ENCODE measurements around the gene DNMT1.
"Not testable (repeated sequence)": the region's sequence is repeated elsewhere in the genome, so short reads cannot be mapped to it uniquely, and the experiment has no call there.

The DNMT1 gene

DNA sequence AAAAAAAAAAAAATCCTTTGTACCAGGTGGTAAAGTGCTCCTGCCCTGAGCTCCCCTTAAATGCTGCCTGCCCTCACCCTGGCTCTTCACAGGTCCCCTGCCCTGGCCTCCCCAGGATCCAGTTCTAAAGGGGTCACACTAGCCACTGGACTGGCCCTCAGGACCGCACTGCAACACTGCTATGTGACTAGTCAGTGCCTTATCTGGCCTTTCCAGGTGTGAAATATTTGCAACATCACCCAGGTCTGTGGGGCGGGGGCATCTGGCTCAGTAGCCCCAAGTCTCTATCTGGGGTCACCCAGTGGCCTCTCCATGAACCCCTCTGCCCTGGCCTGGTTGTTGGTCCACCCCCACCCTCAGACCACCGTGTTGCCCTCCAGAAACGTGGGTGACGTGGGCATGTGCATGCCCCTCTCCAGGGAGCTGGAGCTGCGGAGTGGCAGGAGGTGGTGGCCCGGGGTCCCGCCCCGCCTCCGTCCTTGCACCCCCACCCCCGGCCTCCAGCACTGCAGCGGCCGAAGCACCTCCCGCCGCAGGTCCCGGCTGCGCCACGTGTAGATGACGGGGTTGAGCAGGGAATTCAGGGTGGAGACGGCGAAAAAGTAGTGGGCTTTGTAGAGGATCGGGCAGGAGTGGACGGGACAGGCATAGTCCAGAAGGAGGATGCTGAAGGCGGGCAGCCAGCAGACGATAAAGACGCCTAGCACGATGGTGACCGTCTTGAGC, 28.9 kb upstream of the DNMT1 start:
- no peak for DNase-seq (ENCODE audit: low read depth, low spot score)
- no peak overlapping the region for H3K4me3 ChIP-seq (ENCODE audit: low read length)

DNA sequence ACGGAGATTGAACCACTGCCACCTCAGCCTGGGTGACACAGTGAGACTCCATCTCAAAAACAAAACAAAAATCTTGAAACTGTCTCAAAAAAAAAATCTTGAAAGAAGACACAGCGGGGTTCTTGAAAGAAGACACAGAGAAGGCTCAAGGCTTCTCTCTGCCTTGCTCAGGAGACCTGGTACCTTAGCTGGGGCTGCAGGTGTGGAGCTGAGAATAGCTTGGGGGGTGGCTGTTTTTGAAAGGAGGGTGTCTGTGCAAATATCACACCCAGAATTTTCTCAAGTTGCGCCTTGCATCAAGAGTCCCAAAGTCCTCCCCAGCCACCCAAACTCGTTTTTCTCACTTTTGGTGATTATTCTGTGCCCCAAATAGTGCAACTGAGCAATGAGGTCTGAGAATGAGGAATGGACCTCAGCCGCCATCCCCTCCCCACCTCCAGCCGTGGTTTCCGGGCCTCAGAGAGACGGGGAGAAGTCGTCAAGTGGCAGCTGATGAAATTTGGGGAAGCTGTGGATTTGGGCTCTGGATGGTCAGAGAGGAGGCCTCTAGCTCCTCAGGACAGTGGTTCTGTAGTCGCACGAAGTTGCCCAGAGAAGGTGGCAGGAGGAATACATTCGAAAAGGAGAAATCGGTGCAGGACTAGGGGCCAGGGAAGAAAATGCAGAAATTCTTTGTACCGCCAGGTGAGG, 27.6 kb upstream of the DNMT1 start:
- no peak overlapping the region for H3K4me3 ChIP-seq (ENCODE audit: low read length)
- DNase-seq (ENCODE audit: low read depth, low spot score) = no peak

DNA sequence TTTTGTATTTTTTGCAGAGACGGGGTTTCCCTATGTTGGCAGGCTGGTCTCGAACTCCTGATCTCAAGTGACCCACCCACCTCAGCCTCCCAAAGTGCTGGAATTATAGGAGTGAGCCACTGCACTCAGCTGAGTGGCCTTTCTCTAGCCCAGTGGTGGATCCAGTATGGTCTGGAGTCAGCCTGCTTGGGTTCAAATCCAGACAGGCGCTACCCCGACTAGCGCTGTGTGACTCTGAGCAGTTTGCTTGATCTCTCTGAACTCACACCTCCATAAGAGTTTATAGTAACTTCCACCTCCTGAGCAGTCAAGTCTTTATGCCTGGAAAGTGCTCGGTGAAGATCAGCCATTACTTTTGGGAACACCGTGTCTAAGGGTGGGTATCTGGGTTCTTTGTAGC, 25.9 kb upstream of the DNMT1 start:
- no peak overlapping the region for H3K4me3 ChIP-seq (ENCODE audit: low read length)
- no peak for DNase-seq (ENCODE audit: low read depth, low spot score)

DNA sequence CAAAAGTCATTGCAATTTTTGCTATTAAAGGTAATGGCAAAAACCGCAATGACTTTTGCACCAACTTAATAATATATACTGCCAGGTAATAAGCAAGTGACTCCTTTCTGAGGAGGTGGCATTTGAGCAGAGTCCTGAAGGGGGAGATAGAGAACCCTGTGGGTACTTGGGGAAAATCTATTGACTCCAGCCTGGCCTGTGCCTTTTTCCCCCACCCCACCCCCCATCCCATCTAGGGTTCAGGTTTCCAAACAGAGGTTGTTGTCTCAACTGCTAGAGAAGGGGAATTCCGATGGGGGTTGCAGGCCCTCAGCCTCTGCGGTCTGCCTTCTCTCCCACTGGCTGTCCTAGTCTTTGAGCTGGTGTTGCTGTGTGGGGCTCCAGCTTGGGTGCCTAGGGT, 24.9 kb upstream of the DNMT1 start:
- no peak overlapping the region for H3K4me3 ChIP-seq (ENCODE audit: low read length)
- DNase-seq (ENCODE audit: low read depth, low spot score) = no peak

DNA sequence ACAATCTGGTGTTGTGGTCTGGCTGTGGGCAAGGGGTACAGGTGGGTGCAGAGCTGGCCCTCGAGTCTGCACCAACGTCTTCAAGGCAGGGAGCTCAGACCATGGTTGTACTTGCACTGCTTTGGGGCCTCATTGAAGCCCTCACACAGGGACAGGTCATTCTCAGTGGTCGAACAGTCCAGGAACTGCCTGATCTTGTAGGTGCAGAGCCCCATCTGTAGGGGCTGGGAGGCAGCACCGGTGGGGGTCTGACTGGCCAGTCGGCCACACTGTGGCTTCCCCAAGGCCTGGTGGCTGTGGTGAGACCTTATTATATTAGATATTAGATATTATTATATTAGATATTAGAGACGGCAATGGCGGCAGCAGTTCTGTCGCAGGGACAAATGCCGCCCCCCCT, 22.3 kb upstream of the DNMT1 start:
- DNase-seq (ENCODE audit: low read depth, low spot score) = no peak
- H3K4me3 ChIP-seq (ENCODE audit: low read length) = no peak overlapping the region

DNA sequence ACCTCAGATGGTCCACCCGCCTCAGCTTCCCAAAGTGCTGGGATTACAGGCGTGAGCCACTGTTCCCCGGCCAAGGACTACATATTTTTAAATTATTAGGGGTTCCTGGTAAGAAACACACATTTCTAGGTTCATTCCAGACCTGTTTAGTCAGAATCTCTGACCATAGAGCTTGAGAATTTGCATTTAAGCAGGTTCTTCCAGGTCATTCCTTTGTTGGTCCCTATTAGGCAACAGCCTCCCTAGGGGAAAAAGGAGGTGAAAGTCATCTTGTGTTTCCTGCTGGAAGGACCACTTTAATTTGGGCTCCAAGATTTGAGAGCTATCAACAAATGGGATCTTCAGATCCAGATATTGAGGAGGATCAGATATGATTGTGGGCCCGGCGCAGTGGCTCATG, 20.0 kb upstream of the DNMT1 start:
- H3K4me3 ChIP-seq (ENCODE audit: low read length) = no peak overlapping the region
- DNase-seq (ENCODE audit: low read depth, low spot score) = no peak

DNA sequence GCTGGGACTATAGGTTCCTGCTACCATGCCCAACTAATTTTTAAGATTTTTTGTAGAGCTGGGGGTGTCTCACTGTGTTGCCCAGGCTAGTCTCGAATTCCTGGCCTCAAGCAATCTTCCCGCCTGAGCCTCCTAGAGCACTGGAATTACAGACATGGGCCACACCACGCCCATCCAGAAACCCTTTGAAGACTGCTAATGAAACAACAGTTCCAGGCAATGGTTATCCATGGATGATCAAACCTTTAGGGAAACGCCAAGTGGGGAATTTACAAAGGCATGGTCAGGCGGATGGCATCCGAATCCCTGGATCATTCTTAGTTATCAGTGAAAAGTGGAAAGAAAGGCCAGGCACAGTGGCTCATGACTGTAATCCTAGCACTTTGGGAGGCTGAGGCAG, 16.9 kb upstream of the DNMT1 start:
- no peak for DNase-seq (ENCODE audit: low read depth, low spot score)

DNA sequence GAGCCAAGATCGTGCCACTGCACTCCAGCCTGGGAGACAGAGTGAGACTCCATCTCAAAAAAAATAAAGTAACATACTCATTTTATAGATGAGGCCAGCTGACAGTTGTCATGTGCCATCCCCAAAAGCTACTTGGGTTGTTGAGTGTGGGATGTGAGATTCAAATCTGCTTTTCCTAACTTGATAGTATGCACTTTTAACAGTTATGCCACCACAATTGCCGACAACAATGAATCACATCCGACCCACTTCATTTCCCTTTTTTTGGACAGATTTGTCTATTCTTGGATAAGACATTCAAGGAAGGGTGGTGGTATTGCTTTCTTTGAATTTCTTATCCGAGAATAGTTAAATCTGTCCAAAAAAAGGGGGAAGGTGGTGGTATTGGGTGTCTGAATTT, 16.3 kb upstream of the DNMT1 start:
- no peak overlapping the region for H3K4me3 ChIP-seq (ENCODE audit: low read length)
- DNase-seq (ENCODE audit: low read depth, low spot score) = no peak

More for the DNA sequence above, 16.9 kb upstream of the DNMT1 start:
- no peak overlapping the region for H3K4me3 ChIP-seq (ENCODE audit: low read length)

DNA sequence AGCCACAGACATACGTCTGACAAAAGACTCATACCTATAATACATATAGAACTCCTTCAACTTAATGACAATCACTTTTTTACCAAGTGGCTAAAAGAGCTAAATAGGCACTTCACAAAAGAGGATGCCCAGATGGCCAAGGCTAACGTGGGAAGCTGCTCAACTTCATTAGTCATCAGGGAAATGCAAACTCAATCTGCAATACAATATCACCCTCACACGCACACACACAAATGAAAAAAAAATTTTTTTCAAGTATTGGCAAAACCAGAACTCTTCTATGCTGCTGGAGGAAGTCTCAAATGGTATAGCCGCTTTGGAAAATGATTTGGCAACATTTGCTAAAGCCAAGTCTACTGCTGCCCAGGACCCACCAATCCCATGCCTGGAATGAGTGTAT, 14.6 kb upstream of the DNMT1 start:
- H3K4me3 ChIP-seq (ENCODE audit: low read length) = no peak overlapping the region
- no peak for DNase-seq (ENCODE audit: low read depth, low spot score)

DNA sequence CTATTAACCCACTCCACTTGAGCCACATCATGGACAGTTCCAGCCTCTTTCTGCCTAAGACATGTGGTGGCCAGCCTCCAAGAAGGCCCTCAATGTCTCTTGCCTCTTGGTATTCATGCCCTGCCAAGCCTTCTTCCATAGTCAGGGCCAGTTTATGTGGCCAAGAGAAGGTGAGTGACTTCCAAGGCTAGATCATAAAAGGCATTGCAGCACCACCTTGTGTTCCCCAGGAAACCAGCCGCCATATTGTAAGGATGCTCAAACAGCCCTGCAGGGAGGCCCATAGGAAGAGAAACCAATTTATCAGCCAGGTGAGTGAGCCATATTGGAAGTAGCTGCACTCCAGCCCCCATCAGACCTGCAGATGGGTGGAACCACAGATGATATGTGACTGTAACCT, 12.3 kb upstream of the DNMT1 start:
- no peak overlapping the region for H3K4me3 ChIP-seq (ENCODE audit: low read length)
- DNase-seq (ENCODE audit: low read depth, low spot score) = no peak

DNA sequence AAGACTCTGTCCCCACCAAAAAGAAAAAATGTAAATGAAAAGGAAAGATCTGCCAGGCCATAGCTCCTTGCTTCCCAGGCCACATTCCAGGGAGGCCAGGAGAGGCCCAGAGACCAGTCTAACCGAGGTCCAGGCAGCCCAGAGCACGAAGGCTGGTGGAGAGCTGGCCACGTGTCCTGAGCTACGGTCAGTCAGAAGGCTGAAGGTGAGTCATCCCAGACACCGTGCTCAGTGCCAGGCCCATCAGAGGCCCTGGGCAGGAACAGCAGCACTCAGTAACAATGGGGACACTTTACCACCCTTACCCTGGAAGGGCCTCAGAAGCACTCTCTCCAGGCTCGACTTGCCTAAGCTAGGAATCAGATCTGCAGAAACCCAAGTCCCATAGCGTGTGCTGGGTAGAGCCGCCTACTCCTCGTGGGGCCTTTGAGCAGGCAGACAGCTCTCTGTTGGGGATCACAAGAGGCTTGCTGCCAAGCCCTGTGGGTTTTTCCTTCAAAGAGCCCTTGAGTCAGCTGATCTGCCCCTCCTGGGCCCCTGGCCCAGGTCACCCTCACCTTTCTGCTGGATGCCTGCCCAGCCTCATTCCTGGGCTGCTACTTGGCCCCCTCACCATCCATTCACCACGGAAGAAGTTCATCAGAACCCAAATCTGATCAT, 11.6 kb upstream of the DNMT1 start:
- DNase-seq (ENCODE audit: low read depth, low spot score) = no peak
- H3K4me3 ChIP-seq (ENCODE audit: low read length) = no peak overlapping the region

DNA sequence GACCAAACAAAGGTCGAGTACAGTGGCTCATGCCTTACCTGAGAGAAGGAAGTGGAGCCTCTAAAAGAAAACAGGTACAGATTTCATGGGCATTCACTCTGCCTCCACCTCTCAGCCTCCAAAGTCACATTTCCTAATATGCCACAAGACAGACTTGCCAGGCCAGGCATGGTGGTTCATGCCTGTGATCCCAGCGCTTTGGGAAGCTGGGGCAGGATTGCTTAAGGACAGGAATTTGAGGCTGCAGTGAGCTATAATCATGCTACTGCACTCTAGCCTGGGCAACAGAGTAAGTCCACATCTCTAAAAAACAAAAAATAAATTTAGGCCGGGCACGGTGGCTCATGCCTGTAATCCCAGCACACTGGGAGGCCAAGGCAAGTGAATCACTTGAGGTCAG, 10.9 kb upstream of the DNMT1 start:
- DNase-seq (ENCODE audit: low read depth, low spot score) = no peak
- H3K4me3 ChIP-seq (ENCODE audit: low read length) = no peak overlapping the region

DNA sequence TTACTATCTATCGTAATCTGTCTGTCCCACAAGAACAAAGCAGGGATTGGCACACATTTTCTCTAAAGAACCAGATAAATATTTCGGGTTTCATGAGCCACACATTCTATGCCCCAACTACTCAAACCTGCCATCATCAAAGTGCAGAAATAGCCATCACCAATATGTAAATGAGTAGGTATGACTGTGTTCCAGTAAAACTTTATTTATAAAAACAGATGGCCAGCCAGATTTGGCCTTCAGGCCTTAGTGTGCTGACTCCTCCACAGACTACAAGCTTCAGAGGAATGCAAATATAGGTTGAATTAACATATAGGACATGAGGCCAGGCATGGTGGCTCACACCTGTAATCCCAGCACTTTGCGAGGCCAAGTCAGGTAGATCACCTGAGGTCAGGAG, 8.9 kb upstream of the DNMT1 start:
- DNase-seq (ENCODE audit: low read depth, low spot score) = no peak
- no peak overlapping the region for H3K4me3 ChIP-seq (ENCODE audit: low read length)

DNA sequence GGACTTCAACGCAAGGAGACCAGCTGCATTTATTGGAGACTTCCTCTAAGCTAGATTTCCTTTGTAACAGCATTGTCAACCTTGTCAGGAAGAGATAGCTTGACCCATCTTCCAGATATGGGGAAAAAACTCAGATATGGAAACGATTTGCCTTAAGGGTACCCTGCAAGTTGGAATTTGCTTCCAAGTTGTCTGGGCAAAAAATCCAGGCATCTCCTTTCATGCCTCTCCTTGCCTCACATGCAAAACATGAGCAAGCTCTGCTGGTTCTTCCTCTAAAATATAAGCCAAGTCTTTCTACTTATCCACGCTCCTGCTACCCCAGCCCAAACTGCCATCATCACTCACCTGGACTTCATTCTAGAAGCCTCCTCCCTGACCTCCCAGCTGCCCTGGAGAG, 6.4 kb upstream of the DNMT1 start:
- no peak overlapping the region for H3K4me3 ChIP-seq (ENCODE audit: low read length)
- DNase-seq (ENCODE audit: low read depth, low spot score) = no peak

DNA sequence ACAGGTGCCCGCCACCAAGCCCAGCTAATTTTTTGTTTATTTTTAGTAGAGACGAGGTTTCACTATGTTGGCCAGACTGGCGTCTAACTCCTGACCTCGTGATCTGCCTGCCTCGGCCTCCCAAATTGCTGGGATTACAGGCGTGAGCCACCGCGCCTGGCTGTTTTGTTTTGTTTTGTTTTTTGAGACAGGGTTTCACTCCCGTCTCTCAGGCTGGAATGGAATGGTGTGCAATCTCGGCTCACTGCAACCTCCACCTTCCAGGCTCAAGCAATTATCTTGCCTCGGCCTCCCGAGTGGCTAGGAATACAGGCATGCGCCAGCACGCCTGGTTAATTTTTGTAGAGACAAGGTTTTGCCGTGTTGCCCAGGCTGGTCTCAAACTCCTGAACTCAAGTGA, 5.3 kb upstream of the DNMT1 start:
- not testable (repeated sequence) for DNase-seq (ENCODE audit: low read depth, low spot score); H3K4me3 ChIP-seq (ENCODE audit: low read length)

DNA sequence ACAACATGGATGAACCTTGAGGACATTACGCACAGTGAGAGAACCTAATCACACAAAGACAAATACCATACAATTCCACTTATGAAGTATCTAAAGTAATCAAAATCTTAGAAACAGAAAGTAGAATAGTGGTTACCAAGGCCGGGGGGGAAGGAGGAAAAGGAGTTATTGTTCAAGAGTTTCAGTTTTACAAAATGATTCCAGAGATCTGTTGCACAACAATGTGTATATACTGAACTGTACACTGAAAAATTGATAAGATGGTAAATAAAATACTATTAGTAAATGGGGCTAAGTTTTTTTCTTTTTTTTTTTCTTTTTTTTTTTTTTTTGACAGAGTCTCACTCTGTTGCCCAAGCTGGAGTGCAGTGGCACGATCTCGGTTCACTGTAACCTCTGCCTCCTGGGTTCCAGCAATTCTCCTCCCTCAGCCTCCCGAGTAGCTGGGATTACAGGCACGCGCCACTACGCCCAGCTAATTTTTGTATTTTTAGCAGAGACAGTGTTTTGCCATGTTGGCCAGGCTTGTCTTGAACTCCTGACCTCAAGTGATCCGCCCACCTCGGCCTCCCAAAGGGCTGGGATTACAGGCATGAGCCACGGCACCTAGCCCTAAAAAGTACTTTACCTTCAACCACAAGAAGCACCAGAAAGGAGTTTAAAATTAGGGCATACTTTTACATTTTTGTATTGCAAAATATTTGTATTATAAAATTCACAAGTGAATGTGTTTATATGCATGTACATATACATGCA, 4.3 kb upstream of the DNMT1 start:
- DNase-seq (ENCODE audit: low read depth, low spot score); H3K4me3 ChIP-seq (ENCODE audit: low read length): not testable (repeated sequence)

DNA sequence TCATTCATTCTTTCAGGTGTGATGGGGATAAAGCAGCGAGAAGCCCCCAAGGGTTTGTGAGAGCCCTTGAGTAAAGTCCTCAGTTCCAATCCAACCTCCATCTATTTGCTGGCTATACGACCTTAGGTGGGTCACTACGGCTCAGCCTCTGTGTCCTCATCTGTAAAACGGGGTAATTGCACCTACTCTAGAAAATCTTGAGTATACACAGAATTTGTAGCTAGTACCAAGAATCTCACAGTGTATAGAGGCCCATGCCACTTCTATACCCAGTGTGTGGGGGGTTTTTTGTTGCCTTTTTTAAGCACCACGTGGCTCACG, 406 bp upstream of the DNMT1 start:
- no peak for DNase-seq (ENCODE audit: low read depth, low spot score)
- peak overlapping the region; percentile 94 for H3K4me3 ChIP-seq (ENCODE audit: low read length)

DNA sequence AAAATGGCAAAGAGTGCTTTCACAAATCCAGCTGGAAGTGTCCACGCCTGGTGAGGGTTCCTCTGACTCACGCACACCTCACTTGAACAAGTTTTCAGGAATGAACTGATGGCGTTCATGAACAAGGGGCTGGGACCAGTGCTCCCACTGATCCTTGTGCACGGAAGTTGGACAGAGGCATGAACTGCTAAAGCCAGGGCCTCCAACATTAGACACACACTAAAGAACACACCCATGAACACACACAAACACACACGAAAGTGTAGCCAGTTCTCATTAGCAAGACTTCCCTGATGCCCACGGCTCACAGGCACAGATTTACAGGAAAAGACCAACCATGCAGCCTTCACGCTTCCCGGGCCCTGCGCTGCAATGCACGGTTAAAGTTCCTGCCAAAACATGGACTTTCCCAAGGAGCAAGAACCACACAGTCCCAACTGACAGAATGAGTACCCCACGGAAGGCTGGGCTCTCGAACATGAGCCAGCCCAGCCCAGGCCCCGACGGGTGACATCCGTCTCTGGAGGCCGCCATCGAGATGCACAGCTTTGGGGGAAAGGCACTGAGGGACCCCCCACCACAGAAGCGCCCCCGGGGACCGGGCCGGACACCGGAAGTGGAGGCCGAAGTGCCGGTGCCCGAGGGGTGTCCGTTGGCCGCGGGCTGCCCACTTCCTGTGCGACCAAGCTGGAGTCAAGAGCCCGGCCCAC, 808 bp downstream of the DNMT1 start:
- peak overlapping the region; percentile 94 for H3K4me3 ChIP-seq (ENCODE audit: low read length)
- no peak for DNase-seq (ENCODE audit: low read depth, low spot score)

DNA sequence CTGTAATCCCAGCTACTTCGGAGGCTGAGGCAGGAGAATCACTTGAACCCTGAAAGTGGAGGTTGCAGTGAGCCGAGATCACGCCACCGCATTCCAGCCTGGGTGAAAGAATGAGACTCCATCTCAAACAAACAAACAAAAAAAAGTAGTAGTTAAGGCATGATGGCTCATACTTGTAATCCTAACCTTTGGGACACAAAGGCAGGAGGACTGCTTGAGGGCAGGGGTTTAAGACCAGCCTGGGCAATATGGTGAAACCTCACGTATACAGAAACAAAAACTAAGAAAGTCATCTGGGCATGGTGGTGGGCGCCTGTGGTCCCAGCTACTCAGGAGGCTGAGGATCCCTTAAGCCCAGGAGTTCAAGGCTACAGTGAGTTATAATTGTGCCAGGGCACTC, 1.8 kb downstream of the DNMT1 start:
- DNase-seq (ENCODE audit: low read depth, low spot score) = no peak
- H3K4me3 ChIP-seq (ENCODE audit: low read length) = peak overlapping the region; percentile 94
